PC-3 (cell line): ENCODE measurements around the gene ABCA12.

Experiments used
- EZH2 ChIP-seq: fragments of 300-600 bp; sonication (generic); IDR thresholded peaks from one replicate; pipeline ENCODE4 v1.6.1; 2017; ENCODE audit warnings: antibody characterized with exemption, mild to moderate bottlenecking, low read length; ENCODE audit not compliant: unreplicated experiment
- EZH2phosphoT487 ChIP-seq: fragments of 300-600 bp; sonication (generic); IDR thresholded peaks from 2 replicates; pipeline ENCODE4 v1.6.1; 2018; ENCODE audit warnings: mild to moderate bottlenecking, antibody characterized with exemption, low read length, borderline replicate concordance
- TF ChIP-seq, protein P1 (sequence below): fragments of 300-600 bp; sonication (generic); conservative IDR thresholded peaks from 2 replicates; pipeline ENCODE4 v1.5.1; 2017; ENCODE audit warnings: antibody characterized with exemption, low read depth, mild to moderate bottlenecking, low read length

DNA sequence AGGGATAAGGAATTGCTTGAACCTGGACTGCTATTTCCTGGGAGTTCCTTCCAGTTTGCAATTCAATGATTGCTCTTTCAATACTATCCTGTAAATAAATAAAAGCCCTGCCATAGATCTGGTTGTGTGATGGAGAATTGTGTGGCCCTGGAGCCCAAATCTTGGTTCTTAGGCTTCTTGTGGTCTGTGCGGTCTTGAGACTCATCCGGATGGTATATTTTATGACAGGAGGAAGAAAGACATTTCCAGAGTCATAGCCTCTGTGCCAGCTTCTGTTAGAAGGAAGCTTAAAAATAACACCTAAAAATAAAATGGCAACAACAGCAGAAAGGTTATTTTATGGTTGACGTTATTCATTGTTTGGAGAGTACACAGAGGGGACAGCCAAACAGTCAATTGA, 137.7 kb downstream of the ABCA12 start:
- TF ChIP-seq, protein P1, sequence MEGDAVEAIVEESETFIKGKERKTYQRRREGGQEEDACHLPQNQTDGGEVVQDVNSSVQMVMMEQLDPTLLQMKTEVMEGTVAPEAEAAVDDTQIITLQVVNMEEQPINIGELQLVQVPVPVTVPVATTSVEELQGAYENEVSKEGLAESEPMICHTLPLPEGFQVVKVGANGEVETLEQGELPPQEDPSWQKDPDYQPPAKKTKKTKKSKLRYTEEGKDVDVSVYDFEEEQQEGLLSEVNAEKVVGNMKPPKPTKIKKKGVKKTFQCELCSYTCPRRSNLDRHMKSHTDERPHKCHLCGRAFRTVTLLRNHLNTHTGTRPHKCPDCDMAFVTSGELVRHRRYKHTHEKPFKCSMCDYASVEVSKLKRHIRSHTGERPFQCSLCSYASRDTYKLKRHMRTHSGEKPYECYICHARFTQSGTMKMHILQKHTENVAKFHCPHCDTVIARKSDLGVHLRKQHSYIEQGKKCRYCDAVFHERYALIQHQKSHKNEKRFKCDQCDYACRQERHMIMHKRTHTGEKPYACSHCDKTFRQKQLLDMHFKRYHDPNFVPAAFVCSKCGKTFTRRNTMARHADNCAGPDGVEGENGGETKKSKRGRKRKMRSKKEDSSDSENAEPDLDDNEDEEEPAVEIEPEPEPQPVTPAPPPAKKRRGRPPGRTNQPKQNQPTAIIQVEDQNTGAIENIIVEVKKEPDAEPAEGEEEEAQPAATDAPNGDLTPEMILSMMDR: no peak
- TF ChIP-seq EZH2 (no peak), EZH2phosphoT487 (no peak)
